ENCODE data around the gene DMRTC2.

GRCh38 chr19:41839211-41839610 lies 5.6 kb upstream of the DMRTC2 start:
- no peak for TF ChIP-seq CTCF (IDR thresholded peaks at IDR 0.05; ENCODE audit: control extremely low read depth in 1 of 3, insufficient read depth in 1 of 3, low read depth in 1 of 3, low read length in 3 of 3)
- no peak for TF ChIP-seq YY1 (IDR thresholded peaks at IDR 0.05; ENCODE audit: low read depth, low read length)
- no peak for TF ChIP-seq GABPA (IDR thresholded peaks at IDR 0.05; ENCODE audit: borderline replicate concordance, insufficient read depth, low read length)
- no peak for TF ChIP-seq USF2 (IDR thresholded peaks at IDR 0.05; ENCODE audit: low read length)
- no peak for TF ChIP-seq SIN3A (conservative IDR thresholded peaks at IDR 0.05 in 1 of 2, IDR thresholded peaks at IDR 0.05 in 1 of 2; ENCODE audit: low read depth in 1 of 2, low read length in 2 of 2)
- no peak for TF ChIP-seq CREB1 (IDR thresholded peaks at IDR 0.05)
- no peak for TF ChIP-seq RAD21 (IDR thresholded peaks at IDR 0.05 in 1 of 2, conservative IDR thresholded peaks at IDR 0.05 in 1 of 2; ENCODE audit: low read depth in 2 of 2, low read length in 2 of 2)
- TF ChIP-seq POLR2A (IDR thresholded peaks at IDR 0.05; ENCODE audit: control extremely low read depth in 1 of 2, low read depth in 2 of 2, low read length in 2 of 2) = no peak
